Activated effector memory CD4-positive, alpha-beta T cell treated with Interleukin-2 at 50 U/mL for 16 hours (primary cell): ENCODE measurements around the gene TRABD2A.

Experiments used
- DNase-seq: peaks from one replicate; pipeline ENCODE4 v3.0.0-alpha.2; 2020

TRABD2A gene

GRCh38 chr2:84847326-84848050 lies 33.4 kb downstream of the TRABD2A start:
- DNase-seq = no peak

- no peak for DNase-seq
Observed at GRCh38 chr2:84846741-84847142, 34.1 kb downstream of the TRABD2A start.

- DNase-seq = no peak
Observed at GRCh38 chr2:84846041-84846663, 34.7 kb downstream of the TRABD2A start.

- DNase-seq = no peak
Observed at GRCh38 chr2:84844141-84844540, 36.7 kb downstream of the TRABD2A start.

- DNase-seq = no peak
Observed at GRCh38 chr2:84841577-84841976, 39.3 kb downstream of the TRABD2A start.

- DNase-seq = no peak
Observed at GRCh38 chr2:84840306-84840705, 40.6 kb downstream of the TRABD2A start.

- DNase-seq = no peak
Observed at GRCh38 chr2:84839851-84840250, 41.0 kb downstream of the TRABD2A start.

GRCh38 chr2:84838434-84839145 lies 42.3 kb downstream of the TRABD2A start:
- no peak for DNase-seq

- DNase-seq = no peak
Observed at GRCh38 chr2:84836215-84836614, 44.7 kb downstream of the TRABD2A start.

- DNase-seq = no peak
Observed at GRCh38 chr2:84833481-84834150, 47.3 kb downstream of the TRABD2A start.

- no peak for DNase-seq
Observed at GRCh38 chr2:84832772-84833461, 48.0 kb downstream of the TRABD2A start.

GRCh38 chr2:84830758-84831500 lies 50.0 kb downstream of the TRABD2A start:
- DNase-seq = no peak

GRCh38 chr2:84830095-84830494 lies 50.8 kb downstream of the TRABD2A start:
- no peak for DNase-seq

- no peak for DNase-seq
Observed at GRCh38 chr2:84829693-84830092, 51.2 kb downstream of the TRABD2A start.

- no peak for DNase-seq
Observed at GRCh38 chr2:84827978-84828575, 52.8 kb downstream of the TRABD2A start.

GRCh38 chr2:84823788-84824187 lies 57.1 kb downstream of the TRABD2A start:
- DNase-seq = no peak

GRCh38 chr2:84823229-84823628 lies 57.7 kb downstream of the TRABD2A start:
- DNase-seq = no peak

- DNase-seq = no peak
Observed at GRCh38 chr2:84821806-84822205, 59.1 kb downstream of the TRABD2A start.

- DNase-seq = no peak
Observed at GRCh38 chr2:84817239-84817655, 63.6 kb downstream of the TRABD2A start.

- DNase-seq = no peak
Observed at GRCh38 chr2:84816426-84817026, 64.4 kb downstream of the TRABD2A start.

GRCh38 chr2:84815146-84815545 lies 65.7 kb downstream of the TRABD2A start:
- DNase-seq = no peak
